GM23248 (cell line): ENCODE measurements around the gene MINDY2.

Experiments
- EZH2 ChIP-seq: fragments of 200-600 bp; sonication (generic); IDR thresholded peaks from 2 replicates; pipeline ENCODE4 v1.6.1; 2018; ENCODE audit warnings: antibody characterized with exemption, mild to moderate bottlenecking; ENCODE audit not compliant: insufficient read depth, poor library complexity, severe bottlenecking
- EZH2phosphoT487 ChIP-seq: fragments of 200-600 bp; sonication (generic); IDR thresholded peaks from 2 replicates; pipeline ENCODE4 v1.6.1; 2018; ENCODE audit warnings: antibody characterized with exemption, moderate library complexity, mild to moderate bottlenecking, low read depth; ENCODE audit not compliant: insufficient read depth

DNA sequence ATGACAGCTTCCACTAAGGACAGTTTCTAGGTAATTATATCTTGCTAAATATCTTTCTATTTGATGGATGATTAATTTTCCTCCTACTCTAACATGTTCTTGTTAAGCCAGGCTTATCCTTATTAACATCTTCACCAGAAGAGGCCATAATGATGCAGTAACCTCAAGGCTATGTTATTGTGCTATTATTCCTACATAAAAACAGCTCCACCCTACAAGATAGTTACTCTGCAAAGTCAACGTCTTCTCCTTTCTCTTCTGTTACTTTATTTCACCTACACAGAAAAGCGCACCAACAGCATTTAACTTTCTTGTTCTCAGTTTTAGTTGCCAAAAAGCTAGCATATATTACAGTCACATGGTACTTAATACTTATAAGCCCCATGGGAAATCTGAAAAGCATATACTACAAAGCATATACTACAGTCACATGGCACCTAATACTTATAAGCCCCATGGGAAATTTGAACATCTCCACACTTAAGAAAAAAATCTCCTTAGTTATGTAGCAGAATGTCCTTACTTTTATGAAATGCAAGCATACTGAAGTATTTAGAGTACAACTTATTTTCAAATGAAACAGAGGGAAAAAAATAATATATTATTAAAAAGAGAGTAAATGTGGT, 35.0 kb upstream of the MINDY2 start:
- no peak for TF ChIP-seq EZH2
- TF ChIP-seq EZH2phosphoT487: no peak
